Keratinocyte (primary cell): ENCODE measurements around the gene LDLRAD4. TPM values are rescaled to one million over a fixed set of nuclear protein-coding genes. Genes with fewer than 3 reads are reported as not detected.

Experiments
- DNase-seq: peaks from one replicate; pipeline ENCODE4 v3.0.0-alpha.2; 2011; ENCODE audit warnings: low read depth, missing footprints, low spot score
- FAIRE-seq: peaks from 2 replicates; lab custom pipeline; 2011; peaks lifted over from hg19 to GRCh38; lab: Jason Lieb, UNC
- H2AFZ ChIP-seq: 2 replicates; pipeline ENCODE4 v1.6.0; 2012; ENCODE audit warnings: low read length, control low read depth, inconsistent platforms; ENCODE audit not compliant: control insufficient read depth
- H3K27ac ChIP-seq: 2 replicates; pipeline ENCODE4 v1.5.1; 2011; ENCODE audit warnings: low read length; ENCODE audit not compliant: control insufficient read depth, insufficient read depth
- H3K27me3 ChIP-seq: 3 replicates; pipeline ENCODE4 v1.6.0; 2011; ENCODE audit warnings: low read length; ENCODE audit not compliant: control insufficient read depth, insufficient read depth; ENCODE audit errors: extremely low read depth
- H3K36me3 ChIP-seq, 2 experiments: 2 replicates in 1 of 2; 3 replicates in 1 of 2; pipeline ENCODE4 v1.5.1; 2011; ENCODE audit warnings: low read length in 2 of 2, mild to moderate bottlenecking in 1 of 2; ENCODE audit not compliant: control insufficient read depth in 2 of 2, insufficient read depth in 2 of 2; ENCODE audit errors: extremely low read depth in 1 of 2
- H3K4me1 ChIP-seq: 3 replicates; pipeline ENCODE4 v1.5.1; 2011; ENCODE audit warnings: low read length; ENCODE audit not compliant: control insufficient read depth, insufficient read depth; ENCODE audit errors: extremely low read depth
- H3K4me2 ChIP-seq: 3 replicates; pipeline ENCODE4 v1.6.0; 2011; ENCODE audit warnings: low read depth, low read length; ENCODE audit not compliant: control insufficient read depth, insufficient read depth; ENCODE audit errors: extremely low read depth
- H3K4me3 ChIP-seq, 3 experiments: fragments of 200-600 bp in 1 of 3; sonication (generic) in 1 of 3; 2 replicates in 2 of 3; 3 replicates in 1 of 3; pipeline ENCODE4 v1.5.1; 2011 to 2016; ENCODE audit warnings: low read length in 3 of 3, mild to moderate bottlenecking in 3 of 3, control low read depth in 2 of 3, inconsistent platforms in 1 of 3, low read depth in 1 of 3, mixed read lengths in 1 of 3, mixed run types in 1 of 3, moderate library complexity in 1 of 3; ENCODE audit not compliant: control insufficient read depth in 2 of 3, insufficient read depth in 2 of 3; ENCODE audit errors: extremely low read depth in 1 of 3
- H3K79me2 ChIP-seq: 2 replicates; pipeline ENCODE4 v1.6.0; 2012; ENCODE audit warnings: low read length; ENCODE audit not compliant: control insufficient read depth, insufficient read depth
- H3K9ac ChIP-seq: 3 replicates; pipeline ENCODE4 v1.6.0; 2011; ENCODE audit warnings: low read length; ENCODE audit not compliant: control insufficient read depth, insufficient read depth; ENCODE audit errors: extremely low read depth
- H3K9me1 ChIP-seq: 3 replicates; pipeline ENCODE4 v1.6.0; 2011; ENCODE audit warnings: low read length; ENCODE audit not compliant: control insufficient read depth, insufficient read depth; ENCODE audit errors: extremely low read depth
- H3K9me3 ChIP-seq: 2 replicates; pipeline ENCODE4 v1.5.1; 2012; ENCODE audit warnings: low read depth, low read length; ENCODE audit not compliant: control insufficient read depth
- H4K20me1 ChIP-seq: 3 replicates; pipeline ENCODE4 v1.6.0; 2011; ENCODE audit warnings: low read length; ENCODE audit not compliant: control insufficient read depth, insufficient read depth; ENCODE audit errors: extremely low read depth
- EZH2 ChIP-seq: IDR thresholded peaks from one replicate; pipeline ENCODE4 v1.6.1; 2012; ENCODE audit warnings: inconsistent platforms, mild to moderate bottlenecking, low read length, moderate library complexity
- dilution Hi-C: fragments of 300-500 bp; cut with MboI; formaldehyde crosslinking; loops from one replicate; pipeline ENCODE4 v1.7.0; 2020; ENCODE audit warnings: low sequenced_read_pairs; ENCODE audit not compliant: extremely low pct_ligation_motif_present
- polyA plus RNA-seq, 5 experiments: library from polyadenylated mRNA; depleted of rRNA in 3 of 5; stranded (reverse) in 3 of 5; stranded (forward) in 1 of 5; unstranded in 1 of 5; fragments of >200 nt; gene quantifications; 1 replicate in 1 of 5; 2 replicates in 3 of 5; 3 replicates in 1 of 5; pipeline versions ENCODE4 v1.2.1 to v1.2.3, GENCODE V29; 2011 to 2012; ENCODE audit warnings: missing spikeins in 2 of 5, low read depth in 1 of 5, low replicate concordance in 1 of 5
- TF ChIP-seq, protein P1 (sequence below), 3 experiments: IDR thresholded peaks in 1 of 3; conservative IDR thresholded peaks in 1 of 3; optimal IDR thresholded peaks in 1 of 3; 2 replicates in 2 of 3; 3 replicates in 1 of 3; pipeline versions ENCODE3 to v1.5.1; 2011; ENCODE audit warnings: low read length in 3 of 3, mild to moderate bottlenecking in 3 of 3, moderate library complexity in 2 of 3, control low read depth in 1 of 3, inconsistent platforms in 1 of 3; ENCODE audit not compliant: insufficient read depth in 2 of 3; ENCODE audit errors: extremely low read depth in 1 of 3

Gene LDLRAD4
- polyA plus RNA-seq, 1 donor (not counting 4 experiments of a cell fraction or from before 2014, with no cell fraction given), result not detected

DNA sequence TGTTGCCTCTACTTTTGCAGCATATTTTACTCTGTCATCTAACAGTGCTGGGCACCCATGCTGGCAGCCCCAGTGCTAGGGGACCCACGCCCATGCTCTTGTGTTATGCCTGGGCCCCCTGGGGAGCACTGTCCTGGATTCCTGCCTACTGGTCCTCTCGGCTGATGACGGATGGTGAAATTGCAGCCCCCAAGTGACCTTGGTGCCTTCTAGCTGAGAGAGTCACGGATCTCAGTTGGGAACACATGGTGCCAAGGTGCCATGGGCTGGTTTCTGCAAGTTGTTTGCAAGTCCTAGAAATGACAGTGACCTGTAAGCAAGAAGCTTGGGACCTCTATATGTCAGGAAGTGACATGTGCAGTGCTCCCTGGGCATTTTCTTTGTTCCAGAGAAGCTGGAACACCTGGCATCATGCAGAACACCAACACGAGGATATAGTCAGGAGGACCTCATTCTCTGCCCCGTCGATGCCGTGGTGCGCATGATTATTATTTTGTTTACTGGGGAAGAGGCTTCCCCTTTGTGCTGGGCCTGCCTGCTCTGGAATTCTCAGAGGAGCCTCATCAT, 187.6 kb downstream of the LDLRAD4 start:
- no peaks in the 10 kb centered on the region for H3K9me1 ChIP-seq
- DNase-seq, result no peak
- H3K4me3 ChIP-seq, result no peak overlapping the region
- dilution Hi-C loops, result no loop called here
- no peaks in the 10 kb centered on the region for H3K36me3 ChIP-seq
- H2AFZ ChIP-seq, result no peak overlapping the region
- H3K27ac ChIP-seq, result no peak overlapping the region
- H4K20me1 ChIP-seq, result no peaks in the 10 kb centered on the region
- no peak overlapping the region for H3K4me2 ChIP-seq
- H3K79me2 ChIP-seq, result no peaks in the 10 kb centered on the region
- H3K4me1 ChIP-seq, result no peaks in the 10 kb centered on the region
- H3K9ac ChIP-seq, result no peak overlapping the region
- H3K9me3 ChIP-seq, result no peaks in the 10 kb centered on the region
- FAIRE-seq, result no peak
- TF ChIP-seq, protein P1, sequence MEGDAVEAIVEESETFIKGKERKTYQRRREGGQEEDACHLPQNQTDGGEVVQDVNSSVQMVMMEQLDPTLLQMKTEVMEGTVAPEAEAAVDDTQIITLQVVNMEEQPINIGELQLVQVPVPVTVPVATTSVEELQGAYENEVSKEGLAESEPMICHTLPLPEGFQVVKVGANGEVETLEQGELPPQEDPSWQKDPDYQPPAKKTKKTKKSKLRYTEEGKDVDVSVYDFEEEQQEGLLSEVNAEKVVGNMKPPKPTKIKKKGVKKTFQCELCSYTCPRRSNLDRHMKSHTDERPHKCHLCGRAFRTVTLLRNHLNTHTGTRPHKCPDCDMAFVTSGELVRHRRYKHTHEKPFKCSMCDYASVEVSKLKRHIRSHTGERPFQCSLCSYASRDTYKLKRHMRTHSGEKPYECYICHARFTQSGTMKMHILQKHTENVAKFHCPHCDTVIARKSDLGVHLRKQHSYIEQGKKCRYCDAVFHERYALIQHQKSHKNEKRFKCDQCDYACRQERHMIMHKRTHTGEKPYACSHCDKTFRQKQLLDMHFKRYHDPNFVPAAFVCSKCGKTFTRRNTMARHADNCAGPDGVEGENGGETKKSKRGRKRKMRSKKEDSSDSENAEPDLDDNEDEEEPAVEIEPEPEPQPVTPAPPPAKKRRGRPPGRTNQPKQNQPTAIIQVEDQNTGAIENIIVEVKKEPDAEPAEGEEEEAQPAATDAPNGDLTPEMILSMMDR (optimal IDR thresholded peaks at IDR 0.05 in 1 of 3, IDR thresholded peaks at IDR 0.05 in 1 of 3, conservative IDR thresholded peaks at IDR 0.05 in 1 of 3; ENCODE audit: extremely low read depth in 1 of 3, insufficient read depth in 2 of 3, low read length in 3 of 3), result no peak
- TF ChIP-seq EZH2, result no peak
- H3K27me3 ChIP-seq, result no peaks in the 10 kb centered on the region

DNA sequence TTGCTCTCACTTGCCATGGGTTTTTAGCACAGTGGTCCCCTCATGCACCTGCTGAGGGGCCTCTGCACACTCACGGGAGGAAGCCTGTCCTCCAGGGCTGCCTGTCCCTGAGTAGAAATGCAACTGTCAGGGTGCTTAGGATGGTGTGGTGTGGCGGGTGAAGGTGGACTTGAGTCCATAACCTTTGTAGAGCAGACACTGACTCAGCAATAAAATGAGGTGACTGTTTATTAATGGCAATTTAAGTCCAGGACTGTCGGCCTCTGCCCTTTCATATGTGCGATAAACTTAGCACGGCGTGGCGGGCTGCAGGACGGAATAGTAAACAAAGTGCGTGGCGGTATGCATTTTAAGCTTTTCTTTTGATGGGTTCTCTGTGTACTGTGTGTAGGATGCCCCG, 188.2 kb downstream of the LDLRAD4 start:
- DNase-seq (no peak), FAIRE-seq (no peak)
- H3K9me1 ChIP-seq, result no peaks in the 10 kb centered on the region
- no peaks in the 10 kb centered on the region for H4K20me1 ChIP-seq
- no peaks in the 10 kb centered on the region for H3K79me2 ChIP-seq
- no peak overlapping the region for H3K4me3 ChIP-seq
- no peak overlapping the region for H3K27ac ChIP-seq
- no peak overlapping the region for H3K4me2 ChIP-seq
- dilution Hi-C loops, result no loop called here
- TF ChIP-seq, protein P1 (optimal IDR thresholded peaks at IDR 0.05 in 1 of 3, IDR thresholded peaks at IDR 0.05 in 1 of 3, conservative IDR thresholded peaks at IDR 0.05 in 1 of 3; ENCODE audit: extremely low read depth in 1 of 3, insufficient read depth in 2 of 3, low read length in 3 of 3), result no peak
- TF ChIP-seq EZH2, result no peak
- H3K9me3 ChIP-seq, result no peaks in the 10 kb centered on the region
- no peaks in the 10 kb centered on the region for H3K4me1 ChIP-seq
- no peak overlapping the region for H3K9ac ChIP-seq
- H3K27me3 ChIP-seq, result no peaks in the 10 kb centered on the region
- H3K36me3 ChIP-seq, result no peaks in the 10 kb centered on the region
- no peak overlapping the region for H2AFZ ChIP-seq
